Stimulated activated memory B cell treated with anti-CD40 and anti-IgM and Interleukin-4, amounts not matched to agents 10 μg/mL and 1 μg/mL and 100 μg/mL, for 72 hours (primary cell): Measurements from ENCODE around the gene ZNF341.
A peak's percentile ranks its signal among the peaks of the same experiment; 100 is the strongest.

Source experiments
- ATAC-seq: fragments of 150-1000 bp; cut with Tn5 transposase; 2 replicates; pipeline ENCODE4 v1.10.0; 2021
- H3K27ac Mint-ChIP-seq: one replicate; pipeline ENCODE4 v1.8.0; 2022; ENCODE audit warnings: mild to moderate bottlenecking, mixed read lengths
- H3K27me3 Mint-ChIP-seq: one replicate; pipeline ENCODE4 v1.8.0; 2022; ENCODE audit warnings: mixed read lengths
- H3K36me3 Mint-ChIP-seq: one replicate; pipeline ENCODE4 v1.8.0; 2022; ENCODE audit warnings: mixed read lengths
- H3K4me1 Mint-ChIP-seq: one replicate; pipeline ENCODE4 v1.8.0; 2022; ENCODE audit warnings: mixed read lengths
- H3K4me3 Mint-ChIP-seq: one replicate; pipeline ENCODE4 v1.8.0; 2022; ENCODE audit warnings: mild to moderate bottlenecking, moderate library complexity, mixed read lengths
- H3K9me3 Mint-ChIP-seq: one replicate; pipeline ENCODE4 v1.8.0; 2022; ENCODE audit warnings: mixed read lengths

The ZNF341 gene

GRCh38 chr20:33825340-33826269 is 93.8 kb downstream of the ZNF341 start:
- Mint-ChIP-seq H3K9me3 (no peaks in the 10 kb centered on the region), H3K4me3 (no peak overlapping the region), H3K27ac (peak overlapping the region; percentile 31), H3K4me1 (peaks cover 75% of the 10 kb centered on the region), H3K36me3 (peaks cover 8% of the 10 kb centered on the region), H3K27me3 (no peaks in the 10 kb centered on the region)
- ATAC-seq, result no peak

GRCh38 chr20:33826270-33826897 is 94.6 kb downstream of the ZNF341 start:
- Mint-ChIP-seq H3K36me3 (peaks cover 8% of the 10 kb centered on the region), H3K27me3 (no peaks in the 10 kb centered on the region), H3K27ac (peak overlapping the region; percentile 31), H3K4me3 (no peak overlapping the region), H3K4me1 (peaks cover 73% of the 10 kb centered on the region), H3K9me3 (no peaks in the 10 kb centered on the region)
- no peak for ATAC-seq

- no peaks in the 10 kb centered on the region for H3K9me3 Mint-ChIP-seq
- no peak overlapping the region for H3K4me3 Mint-ChIP-seq
- peaks cover 15% of the 10 kb centered on the region for H3K36me3 Mint-ChIP-seq
- peak overlapping the region; percentile 31 for H3K27ac Mint-ChIP-seq
- ATAC-seq, result no peak
- no peaks in the 10 kb centered on the region for H3K27me3 Mint-ChIP-seq
- H3K4me1 Mint-ChIP-seq, result peaks cover 80% of the 10 kb centered on the region
Measured at GRCh38 chr20:33827109-33827508, 95.3 kb downstream of the ZNF341 start.

GRCh38 chr20:33827634-33828325 is 96.0 kb downstream of the ZNF341 start:
- Mint-ChIP-seq H3K27ac (peak overlapping the region; percentile 31), H3K36me3 (peaks cover 19% of the 10 kb centered on the region), H3K9me3 (no peaks in the 10 kb centered on the region), H3K27me3 (no peaks in the 10 kb centered on the region), H3K4me3 (no peak overlapping the region), H3K4me1 (peaks cover 76% of the 10 kb centered on the region)
- ATAC-seq, result no peak

DNA sequence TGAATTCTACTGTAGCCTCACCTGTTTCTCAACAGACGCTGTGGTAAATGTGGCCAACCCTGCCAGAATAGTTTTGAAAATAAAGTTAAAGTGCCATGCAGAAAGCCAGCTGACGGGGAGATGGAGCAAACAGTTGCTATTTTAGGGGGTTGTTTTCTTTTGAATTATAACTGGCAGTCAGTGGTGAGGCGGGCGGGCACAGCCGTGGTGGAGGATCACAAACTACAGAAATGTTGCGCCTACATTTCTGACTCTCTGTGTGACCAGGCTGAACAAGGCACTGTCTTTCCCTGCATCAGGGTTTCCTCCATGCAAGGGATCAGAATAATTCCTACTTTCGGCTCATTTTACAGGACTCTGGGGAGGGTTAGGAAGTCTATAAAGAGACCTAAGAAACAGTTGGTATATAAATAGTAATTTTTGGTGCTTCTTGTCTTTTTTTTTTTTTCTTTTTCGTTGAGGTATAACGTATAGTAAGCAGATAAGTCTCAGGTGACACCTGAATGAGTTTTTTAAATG is 96.6 kb downstream of the ZNF341 start:
- H3K36me3 Mint-ChIP-seq, result peaks cover 25% of the 10 kb centered on the region
- ATAC-seq, result no peak
- H3K9me3 Mint-ChIP-seq, result no peaks in the 10 kb centered on the region
- no peak overlapping the region for H3K4me3 Mint-ChIP-seq
- H3K27ac Mint-ChIP-seq, result peak overlapping the region; percentile 31
- peaks cover 82% of the 10 kb centered on the region for H3K4me1 Mint-ChIP-seq
- no peaks in the 10 kb centered on the region for H3K27me3 Mint-ChIP-seq

GRCh38 chr20:33828967-33829560 is 97.3 kb downstream of the ZNF341 start:
- Mint-ChIP-seq H3K36me3 (peaks cover 31% of the 10 kb centered on the region), H3K4me3 (no peak overlapping the region), H3K27ac (peak overlapping the region; percentile 31), H3K4me1 (peaks cover 87% of the 10 kb centered on the region), H3K9me3 (no peaks in the 10 kb centered on the region), H3K27me3 (no peaks in the 10 kb centered on the region)
- ATAC-seq, result no peak

DNA sequence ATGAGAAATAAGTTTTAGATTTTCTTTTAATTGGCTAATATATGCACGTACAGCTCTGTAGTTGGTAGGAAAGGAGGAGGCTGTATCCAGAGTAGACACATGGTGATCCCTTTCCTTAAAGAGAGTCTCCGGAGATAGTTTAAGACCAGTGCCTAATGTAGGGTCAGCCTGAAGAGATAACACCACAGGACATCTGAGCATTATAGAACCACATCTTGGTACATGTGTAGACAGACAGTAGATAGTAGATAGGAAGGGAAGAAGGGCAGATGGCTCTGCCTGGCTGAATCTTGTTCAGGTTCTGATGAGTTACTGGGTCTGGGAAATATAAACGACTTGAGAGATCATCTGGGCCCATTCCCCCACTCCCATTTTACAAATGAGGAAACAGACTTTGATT is 97.8 kb downstream of the ZNF341 start:
- Mint-ChIP-seq H3K36me3 (peaks cover 35% of the 10 kb centered on the region), H3K9me3 (no peaks in the 10 kb centered on the region), H3K4me1 (peaks cover 85% of the 10 kb centered on the region), H3K27me3 (no peaks in the 10 kb centered on the region), H3K27ac (peak overlapping the region; percentile 31), H3K4me3 (no peak overlapping the region)
- ATAC-seq, result no peak

DNA sequence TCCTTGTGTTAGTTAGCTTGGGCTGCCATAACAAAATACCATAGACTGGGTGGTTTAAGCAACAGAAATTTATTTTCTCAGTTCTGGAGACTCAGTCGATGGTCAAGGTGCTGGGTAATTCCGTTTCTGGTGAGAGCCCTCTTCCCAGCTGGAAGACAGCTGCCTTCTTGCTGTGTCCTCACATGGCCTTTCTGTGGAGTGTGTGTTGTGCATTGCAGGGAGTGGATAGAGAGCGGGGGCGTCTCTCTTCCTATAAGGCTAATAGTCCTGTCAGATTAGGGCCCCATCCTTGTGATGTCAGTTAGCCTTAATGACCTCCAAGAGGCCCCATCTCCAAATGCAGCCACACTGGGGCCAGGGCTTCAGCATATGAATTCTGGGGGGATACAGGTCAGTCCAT is 98.6 kb downstream of the ZNF341 start:
- H3K9me3 Mint-ChIP-seq, result no peaks in the 10 kb centered on the region
- H3K27ac Mint-ChIP-seq, result peak overlapping the region; percentile 31
- H3K36me3 Mint-ChIP-seq, result peaks cover 43% of the 10 kb centered on the region
- ATAC-seq, result no peak
- H3K4me3 Mint-ChIP-seq, result no peak overlapping the region
- H3K4me1 Mint-ChIP-seq, result peaks cover 82% of the 10 kb centered on the region
- no peaks in the 10 kb centered on the region for H3K27me3 Mint-ChIP-seq

- Mint-ChIP-seq H3K4me1 (peaks cover 82% of the 10 kb centered on the region), H3K27ac (no peak overlapping the region), H3K27me3 (no peaks in the 10 kb centered on the region)
Measured at GRCh38 chr20:33832103-33832804, 100.5 kb downstream of the ZNF341 start.

GRCh38 chr20:33833333-33833732 is 101.5 kb downstream of the ZNF341 start:
- no peaks in the 10 kb centered on the region for H3K9me3 Mint-ChIP-seq
- H3K4me1 Mint-ChIP-seq, result peaks cover 82% of the 10 kb centered on the region
- H3K27me3 Mint-ChIP-seq, result no peaks in the 10 kb centered on the region
- peaks cover 57% of the 10 kb centered on the region for H3K36me3 Mint-ChIP-seq
- H3K27ac Mint-ChIP-seq, result no peak overlapping the region
- ATAC-seq, result no peak
- H3K4me3 Mint-ChIP-seq, result no peak overlapping the region

More at GRCh38 chr20:33832103-33832804, 100.5 kb downstream of the ZNF341 start:
- no peak for ATAC-seq
- Mint-ChIP-seq H3K36me3 (peaks cover 57% of the 10 kb centered on the region), H3K9me3 (no peaks in the 10 kb centered on the region), H3K4me3 (no peak overlapping the region)

DNA sequence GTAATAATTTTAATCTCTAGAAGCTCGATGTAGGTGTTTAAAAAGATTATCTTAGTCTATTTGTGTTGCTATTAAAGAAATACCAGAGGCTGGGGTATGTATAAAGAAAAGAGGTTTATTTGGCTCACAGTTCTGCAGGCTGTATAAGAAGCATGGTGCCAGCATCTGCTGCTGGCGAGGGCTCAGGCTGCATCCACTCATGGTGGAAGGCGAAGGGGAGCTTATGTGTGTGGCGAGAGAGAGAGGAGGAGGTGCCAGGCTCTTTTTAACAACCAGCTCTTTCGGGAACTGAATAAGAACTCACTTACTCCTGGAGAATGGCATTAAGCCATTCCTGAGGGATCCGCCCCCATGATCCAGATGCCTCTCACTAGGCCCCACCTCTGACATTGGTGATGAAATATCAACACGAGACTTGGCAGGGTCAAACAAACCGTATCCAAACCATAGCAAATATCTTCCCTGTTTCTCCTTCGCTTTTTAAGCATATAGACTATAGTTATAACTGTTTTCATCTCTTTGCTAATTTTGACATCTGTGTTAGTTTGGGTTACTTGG is 103.9 kb downstream of the ZNF341 start:
- H3K27ac Mint-ChIP-seq, result no peak overlapping the region
- no peaks in the 10 kb centered on the region for H3K9me3 Mint-ChIP-seq
- H3K36me3 Mint-ChIP-seq, result peaks cover 55% of the 10 kb centered on the region
- H3K4me1 Mint-ChIP-seq, result peaks cover 83% of the 10 kb centered on the region
- no peak for ATAC-seq
- no peaks in the 10 kb centered on the region for H3K27me3 Mint-ChIP-seq
- no peak overlapping the region for H3K4me3 Mint-ChIP-seq

DNA sequence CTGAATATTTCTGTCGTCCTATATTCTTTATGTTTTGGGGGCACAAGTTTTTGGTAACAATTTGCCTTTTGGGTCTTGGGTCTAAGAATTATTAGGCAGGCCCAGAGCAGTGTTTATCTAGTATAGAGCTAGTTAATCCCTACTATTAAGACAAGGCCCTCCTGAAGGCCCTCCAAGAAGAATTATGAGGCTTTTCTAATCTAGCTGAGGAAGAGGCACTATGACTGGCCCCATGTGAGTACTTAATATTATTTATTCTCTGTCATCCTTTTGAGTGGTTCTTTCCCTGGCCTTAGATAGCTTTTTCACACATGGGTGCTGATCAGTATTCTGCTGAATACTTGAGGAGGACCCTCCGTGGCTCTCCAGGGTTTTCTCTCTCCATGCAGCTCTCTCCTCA is 104.5 kb downstream of the ZNF341 start:
- no peak for ATAC-seq
- Mint-ChIP-seq H3K4me3 (no peak overlapping the region), H3K36me3 (peaks cover 56% of the 10 kb centered on the region), H3K4me1 (peaks cover 89% of the 10 kb centered on the region), H3K27me3 (no peaks in the 10 kb centered on the region), H3K27ac (peak overlapping the region; percentile 64), H3K9me3 (no peaks in the 10 kb centered on the region)

GRCh38 chr20:33837096-33837830 is 105.5 kb downstream of the ZNF341 start:
- peaks cover 46% of the 10 kb centered on the region for H3K36me3 Mint-ChIP-seq
- H3K9me3 Mint-ChIP-seq, result no peaks in the 10 kb centered on the region
- peaks cover 90% of the 10 kb centered on the region for H3K4me1 Mint-ChIP-seq
- H3K27me3 Mint-ChIP-seq, result no peaks in the 10 kb centered on the region
- peak overlapping the region; percentile 64 for H3K27ac Mint-ChIP-seq
- ATAC-seq, result no peak
- H3K4me3 Mint-ChIP-seq, result no peak overlapping the region
